ENCODE data around the gene TBKBP1. TPM values are rescaled to one million over a fixed set of nuclear protein-coding genes. Genes with fewer than 3 reads are reported as not detected.

TBKBP1 gene
- total and polyA plus RNA-seq, 2 of the 4 experiments (the other 2 are of a cell fraction) = 3.4 to 8.5 TPM

DNA sequence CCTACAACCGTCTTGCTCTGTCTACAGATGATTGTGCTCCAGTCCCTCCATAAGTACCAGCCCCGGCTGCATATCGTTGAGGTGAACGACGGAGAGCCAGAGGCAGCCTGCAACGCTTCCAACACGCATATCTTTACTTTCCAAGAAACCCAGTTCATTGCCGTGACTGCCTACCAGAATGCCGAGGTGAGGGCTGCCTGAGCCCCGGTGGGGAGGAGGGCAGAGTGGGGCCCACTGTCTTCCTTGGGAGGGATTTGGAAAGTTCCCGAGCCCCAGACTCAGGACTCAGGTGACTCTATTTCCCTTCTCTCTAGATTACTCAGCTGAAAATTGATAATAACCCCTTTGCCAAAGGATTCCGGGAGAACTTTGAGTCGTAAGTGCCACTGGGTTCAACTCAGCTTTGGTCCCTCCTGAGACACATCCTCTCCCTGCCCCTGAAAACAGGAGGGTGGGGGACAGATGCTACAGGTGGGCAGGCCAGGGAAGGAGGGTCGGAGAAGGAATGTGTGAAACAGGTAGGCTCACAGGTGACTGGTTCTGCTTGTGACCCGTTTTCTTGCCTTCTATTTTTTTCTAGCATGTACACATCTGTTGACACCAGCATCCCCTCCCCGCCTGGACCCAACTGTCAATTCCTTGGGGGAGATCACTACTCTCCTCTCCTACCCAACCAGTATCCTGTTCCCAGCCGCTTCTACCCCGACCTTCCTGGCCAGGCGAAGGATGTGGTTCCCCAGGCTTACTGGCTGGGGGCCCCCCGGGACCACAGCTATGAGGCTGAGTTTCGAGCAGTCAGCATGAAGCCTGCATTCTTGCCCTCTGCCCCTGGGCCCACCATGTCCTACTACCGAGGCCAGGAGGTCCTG is 50.4 kb downstream of the TBKBP1 start:
- ChIA-PET CTCF (interaction anchor here (1.2 kb wide), 1 partner anchor 45 kb away, joined by 3 read pairs; no protein-coding TSS in a partner anchor), POLR2A (ENCODE audit: unreplicated experiment) (no interaction called here)
- H3K27me3 ChIP-seq (ENCODE audit: control insufficient read depth, insufficient read depth, low read length) = peaks cover 58% of the 10 kb centered on the region
- H3K4me1 ChIP-seq (ENCODE audit: control insufficient read depth, insufficient read depth, low read length) = no peaks in the 10 kb centered on the region
- no peak overlapping the region for H2BK20ac ChIP-seq (ENCODE audit: low read depth, low read length)
- peaks cover 6% of the 10 kb centered on the region for H3K9me3 ChIP-seq (ENCODE audit: control insufficient read depth, insufficient read depth, low read length)
- H3K23ac ChIP-seq (ENCODE audit: low read depth, low read length) = no peak overlapping the region
- no peaks in the 10 kb centered on the region for H3K79me1 ChIP-seq (ENCODE audit: low read depth in 1 of 2, low read length in 2 of 2)
- H2AK9ac ChIP-seq (replicated peaks; ENCODE audit: low read depth, low read length, poor library complexity) = peak overlapping the region; percentile 42
- in situ Hi-C loops (cut with MboI; ENCODE audit: low sequenced_read_pairs) = no loop called here
- H3K56ac ChIP-seq (ENCODE audit: extremely low read depth, insufficient read depth, low read length) = no peak overlapping the region
- no peaks in the 10 kb centered on the region for H3K36me3 ChIP-seq (ENCODE audit: control insufficient read depth, insufficient read depth, low read length)
- no peak overlapping the region for H4K8ac ChIP-seq (ENCODE audit: low read depth in 2 of 2, low read length in 2 of 2)
- H3K9me1 ChIP-seq (ENCODE audit: insufficient read depth, low read length) = no peaks in the 10 kb centered on the region
- no TSS peak for BruUV-seq (replicated peaks)
- H3K4ac ChIP-seq (ENCODE audit: low read depth, low read length) = no peak overlapping the region
- no peak for ATAC-seq (ENCODE audit: low read depth)
- H2BK120ac ChIP-seq (ENCODE audit: low read depth, low read length) = no peak overlapping the region
- DNase-seq = no peak
- H2BK5ac ChIP-seq (ENCODE audit: low read depth, low read length, poor library complexity, severe bottlenecking) = no peak overlapping the region
- TF ChIP-seq CHD1 (IDR thresholded peaks at IDR 0.05; ENCODE audit: low read depth, low read length) (no peak), FOS (IDR thresholded peaks at IDR 0.05; ENCODE audit: low read depth, low read length) (no peak), RFX5 (IDR thresholded peaks at IDR 0.05; ENCODE audit: low read depth, low read length) (no peak), POLR2A (IDR thresholded peaks at IDR 0.05; ENCODE audit: low read depth, low read length) (no peak), BHLHE40 (IDR thresholded peaks at IDR 0.05; ENCODE audit: low read depth, low read length) (no peak), RAD21 (IDR thresholded peaks at IDR 0.05; ENCODE audit: low read length) (no peak), MXI1 (IDR thresholded peaks at IDR 0.05; ENCODE audit: borderline replicate concordance, low read depth, low read length) (no peak), CTCF (conservative IDR thresholded peaks at IDR 0.05; ENCODE audit: low read depth, low read length) (no peak)
- no peak overlapping the region for H3K14ac ChIP-seq (replicated peaks; ENCODE audit: low read depth, low read length)
- H3K18ac ChIP-seq (ENCODE audit: low read depth, low read length) = no peak overlapping the region
- no peak overlapping the region for H3K27ac ChIP-seq (ENCODE audit: insufficient read depth, low read length)
- H2AK5ac ChIP-seq (ENCODE audit: low read depth, low read length) = no peak overlapping the region
- dilution Hi-C loops (cut with HindIII; ENCODE audit: low sequenced_read_pairs, unreplicated experiment) = no loop called here
- no peak overlapping the region for H4K5ac ChIP-seq (ENCODE audit: low read depth, low read length)
- no peak overlapping the region for H4K91ac ChIP-seq (ENCODE audit: insufficient read depth, low read depth, low read length)
- no peak overlapping the region for H2AFZ ChIP-seq (replicated peaks; ENCODE audit: low read length, poor library complexity)
- intact Hi-C loops (cut with micrococcal nuclease) = no loop called here
- H2BK15ac ChIP-seq (ENCODE audit: low read depth, low read length) = no peak overlapping the region
- no peak overlapping the region for H3K4me3 ChIP-seq (ENCODE audit: insufficient read depth, low read depth, low read length)
- 39% methylated on average over 7 of the region's 22 CpGs; no CpG with 5 or more reads in 1 of the 2 experiments for WGBS, 2 experiments (ENCODE audit: extremely low coverage in 2 of 2, insufficient read length in 1 of 2)
- H3K4me2 ChIP-seq (ENCODE audit: low read depth, low read length) = no peak overlapping the region
- no peaks in the 10 kb centered on the region; the same call in 1 of the 2 replicates for H4K20me1 ChIP-seq (ENCODE audit: insufficient read depth, low read length)
- H3K9ac ChIP-seq (ENCODE audit: low read depth, low read length) = no peak overlapping the region

Measured in IMR-90 (cell line).